Left hindlimb (tissue), 1 donor: Measurements from ENCODE around the gene STX1B.
"Not testable (repeated sequence)": the region's sequence is repeated elsewhere in the genome, so short reads cannot be mapped to it uniquely, and the experiment has no call there.

ENCODE experiments used
- DNase-seq: peaks from one replicate; pipeline ENCODE4 v3.0.0-alpha.2; 2018

The STX1B gene

DNA sequence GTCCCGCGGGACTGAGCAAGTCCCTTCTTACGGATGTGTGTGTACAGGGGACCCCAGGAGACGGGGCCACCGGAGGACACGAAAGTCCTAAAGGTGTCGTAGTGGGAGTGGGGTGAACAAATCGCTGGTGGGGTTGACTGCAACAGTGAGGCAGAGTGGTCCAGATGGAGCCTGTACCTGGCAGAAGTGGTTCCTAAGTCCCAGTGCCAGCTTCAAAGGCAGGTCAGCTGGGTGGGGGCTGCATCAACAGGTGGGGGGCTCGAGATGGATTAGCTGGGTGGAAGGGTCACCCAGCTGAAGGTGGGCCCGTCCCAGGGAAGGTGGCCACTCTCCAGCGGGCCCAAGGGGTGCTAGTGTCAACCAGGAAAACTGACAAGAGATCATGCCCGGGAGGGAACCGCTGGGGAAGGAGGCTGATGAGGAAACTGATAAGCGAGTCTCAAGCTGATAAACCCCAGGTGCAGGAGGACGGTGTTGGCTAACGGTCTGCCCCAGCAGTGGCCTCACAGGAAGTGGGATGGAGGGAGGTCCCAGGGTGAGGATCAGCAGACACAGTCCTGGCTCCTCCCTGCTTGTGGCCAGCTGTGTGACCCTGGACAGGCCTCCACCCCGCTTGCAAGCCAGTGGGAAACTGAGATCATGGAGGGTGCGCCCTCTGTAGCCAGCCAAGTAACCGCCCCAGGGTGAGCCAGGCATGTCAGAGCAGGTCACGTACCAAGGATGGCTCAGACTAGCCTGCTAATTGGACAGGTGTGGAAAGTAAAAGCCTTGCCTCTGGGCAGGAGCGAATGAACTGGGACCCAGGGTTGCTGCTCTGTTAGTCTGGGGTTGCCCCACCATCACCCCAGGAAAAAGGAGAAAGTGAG is 60.6 kb downstream of the STX1B start:
- DNase-seq, result peak; percentile 82

DNA sequence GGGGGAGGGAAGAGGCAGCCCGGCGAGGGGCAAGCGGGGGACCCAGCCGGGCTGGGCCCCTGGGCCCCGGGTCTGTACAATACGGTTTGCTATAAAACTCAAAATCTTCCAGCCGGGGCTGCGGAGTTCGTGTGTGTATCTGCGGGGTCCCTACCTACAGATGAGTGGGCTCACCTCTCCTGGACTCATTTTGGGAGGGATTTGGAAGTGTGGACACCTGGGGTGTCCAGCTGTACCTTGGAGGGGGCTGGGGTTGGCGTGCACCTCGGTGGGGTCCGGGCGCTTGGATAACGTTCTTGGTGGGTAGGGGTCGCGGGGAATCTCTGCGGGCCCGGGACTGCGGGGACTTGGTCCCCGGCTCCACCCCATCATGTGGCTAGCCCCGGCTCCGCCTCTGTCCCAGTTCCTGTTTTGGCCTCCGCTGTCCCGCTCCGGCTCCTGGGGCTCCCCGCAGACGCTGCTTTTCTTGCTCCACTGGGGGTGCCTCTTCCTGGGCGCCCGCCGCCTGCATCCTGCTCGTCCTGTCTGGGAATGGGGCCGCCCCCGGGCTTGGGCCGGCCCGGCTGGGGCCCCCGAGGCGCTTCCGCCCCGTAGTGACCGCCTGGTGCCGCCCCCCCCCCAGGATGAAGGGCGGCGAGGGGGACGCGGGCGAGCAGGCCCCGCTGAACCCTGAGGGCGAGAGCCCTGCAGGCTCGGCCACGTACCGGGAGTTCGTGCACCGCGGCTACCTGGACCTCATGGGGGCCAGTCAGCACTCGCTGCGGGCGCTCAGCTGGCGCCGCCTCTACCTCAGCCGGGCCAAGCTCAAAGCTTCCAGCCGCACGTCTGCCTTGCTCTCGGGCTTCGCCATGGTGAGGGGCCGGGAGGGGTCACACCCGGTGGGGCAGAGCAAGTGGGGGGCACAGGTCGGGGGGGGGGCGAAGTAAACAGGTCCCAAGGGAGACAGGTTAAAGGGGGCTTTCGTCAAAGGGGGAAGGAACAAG is 61.5 kb downstream of the STX1B start, which contains the start of gene ORAI3:
ORAI3 (plus strand) TSS at position 402 of the 983 bp plus-strand sequence; CDS start at position 624, 222 bp downstream.
- DNase-seq, result peak; percentile 83

DNA sequence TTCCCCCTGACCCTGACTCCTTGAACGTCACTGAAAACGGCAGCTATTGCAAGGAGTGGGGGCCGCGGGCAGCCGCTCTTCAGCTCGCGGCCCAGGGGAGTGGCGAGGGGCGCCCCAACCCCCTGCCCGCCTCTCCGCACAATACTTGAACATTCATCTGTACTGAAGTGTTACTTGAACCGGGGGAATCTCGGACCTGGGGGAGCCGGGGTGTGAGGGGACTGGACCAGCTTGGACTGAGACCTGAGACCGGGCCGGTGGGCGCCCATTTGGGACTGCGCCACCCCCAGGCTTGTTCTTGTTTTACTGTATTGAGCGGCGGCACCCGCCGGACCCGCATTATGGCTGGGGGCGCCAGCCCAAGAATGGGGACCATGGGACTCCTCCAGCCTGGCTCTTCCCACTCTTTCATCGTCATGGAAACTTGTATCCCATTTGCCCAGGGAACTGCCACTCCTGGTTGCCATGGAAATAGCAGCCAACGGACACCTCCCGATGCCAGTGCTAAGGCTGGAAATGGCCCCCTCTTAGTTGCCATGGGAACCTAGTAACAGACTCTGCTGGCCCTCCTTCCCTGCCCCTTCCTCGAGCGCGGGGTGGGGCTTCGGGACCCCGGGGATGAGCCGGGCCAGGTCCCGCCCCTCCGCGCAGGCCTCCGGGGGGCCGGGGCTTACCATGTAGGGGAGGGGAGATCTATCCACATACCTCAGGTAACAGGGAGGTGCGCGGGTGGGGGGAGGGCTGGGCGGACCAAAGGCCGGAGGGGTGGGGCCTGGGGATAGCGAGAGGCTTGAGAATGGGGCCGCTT is 62.4 kb downstream of the STX1B start:
- peak; percentile 97 for DNase-seq

DNA sequence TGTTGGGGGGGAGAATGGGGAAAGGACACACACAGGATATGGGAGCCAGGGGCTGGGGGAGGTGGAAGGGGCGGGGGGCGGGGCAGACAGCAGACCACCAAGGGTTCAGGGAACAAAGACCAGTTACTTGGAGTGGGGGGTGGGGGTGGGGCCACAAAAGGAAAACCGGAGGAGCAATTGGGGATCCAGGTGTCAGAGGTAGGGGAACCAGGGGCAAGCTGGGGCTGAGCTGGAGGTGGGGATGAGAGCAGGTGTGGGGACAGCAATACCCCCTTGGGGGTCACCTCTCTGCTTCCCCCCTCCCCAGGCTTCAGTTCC is 62.9 kb downstream of the STX1B start:
- DNase-seq, result no peak

DNA sequence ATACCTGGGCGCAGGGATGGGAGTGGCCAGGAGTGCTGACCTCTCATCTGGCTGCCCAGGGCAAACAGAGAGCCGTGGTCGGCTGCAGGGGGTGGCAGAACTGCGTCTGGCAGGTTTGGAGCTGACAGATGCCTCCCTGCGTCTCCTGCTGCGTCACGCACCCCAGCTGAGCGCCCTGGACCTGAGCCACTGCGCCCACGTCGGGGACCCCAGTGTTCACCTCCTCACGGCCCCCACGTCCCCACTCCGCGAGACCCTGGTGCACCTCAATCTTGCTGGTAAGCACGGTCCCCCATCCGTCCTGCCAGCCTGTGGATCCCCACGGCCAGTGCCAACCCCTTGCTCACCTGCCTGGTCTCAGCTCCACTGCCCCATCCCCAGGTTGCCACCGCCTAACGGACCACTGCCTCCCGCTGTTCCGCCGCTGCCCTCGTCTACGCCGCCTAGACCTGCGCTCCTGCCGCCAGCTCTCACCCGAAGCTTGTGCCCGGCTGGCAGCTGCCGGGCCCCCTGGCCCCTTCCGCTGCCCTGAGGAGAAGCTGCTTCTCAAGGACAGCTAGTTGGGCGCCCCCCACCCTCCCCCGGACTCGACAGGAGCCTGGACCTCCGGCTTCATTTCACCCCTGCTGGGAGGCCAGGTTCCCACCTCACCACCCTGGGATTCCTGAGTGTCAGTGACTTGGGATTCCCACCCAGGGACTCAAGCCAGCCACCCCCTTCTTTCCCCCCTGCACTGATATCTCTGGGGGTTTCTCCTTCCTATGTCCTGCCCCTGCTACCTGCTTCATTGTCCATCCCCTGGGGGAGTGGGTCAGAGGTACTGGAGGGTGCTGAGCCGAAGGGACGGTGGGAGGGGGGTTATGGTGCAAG is 63.5 kb downstream of the STX1B start:
- DNase-seq, result no peak

DNA sequence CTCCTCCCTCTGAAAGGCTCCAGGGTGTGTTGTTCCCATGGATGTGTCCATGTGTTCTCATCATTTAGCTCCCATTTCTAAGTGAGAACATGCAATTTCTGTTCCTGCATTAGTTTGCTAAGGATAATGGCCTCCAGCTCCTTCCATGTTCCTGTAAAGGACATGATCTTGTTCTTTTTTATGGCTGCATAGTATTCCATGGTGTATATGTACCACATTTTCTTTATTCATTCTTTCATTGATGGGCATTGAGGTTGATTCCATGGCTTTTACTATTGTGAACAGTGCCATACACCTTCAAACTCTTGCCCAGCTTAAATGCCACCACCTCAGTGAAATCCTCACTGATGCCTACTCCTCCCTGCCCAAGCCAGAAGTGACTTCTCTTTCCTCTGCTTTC is 66.1 kb downstream of the STX1B start:
- DNase-seq, result no peak

DNA sequence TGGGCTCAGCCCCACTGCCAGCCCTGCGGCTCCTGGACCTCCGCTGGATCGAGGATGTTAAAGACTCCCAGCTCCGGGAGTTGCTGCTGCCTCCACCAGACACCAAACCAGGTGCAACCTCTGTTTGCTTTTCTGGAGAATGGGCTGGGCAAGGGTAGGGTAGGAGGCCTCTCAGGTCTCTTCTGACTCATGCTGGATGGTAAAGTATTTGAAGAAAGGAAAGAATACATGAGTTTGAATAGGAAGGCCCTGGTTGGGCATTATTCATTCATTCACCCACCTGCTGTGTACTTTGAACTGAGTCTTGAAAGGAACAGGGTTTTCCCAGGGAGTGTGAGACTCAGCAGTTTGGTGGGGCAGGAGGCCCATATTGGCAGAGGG is 68.0 kb downstream of the STX1B start:
- no peak for DNase-seq

DNA sequence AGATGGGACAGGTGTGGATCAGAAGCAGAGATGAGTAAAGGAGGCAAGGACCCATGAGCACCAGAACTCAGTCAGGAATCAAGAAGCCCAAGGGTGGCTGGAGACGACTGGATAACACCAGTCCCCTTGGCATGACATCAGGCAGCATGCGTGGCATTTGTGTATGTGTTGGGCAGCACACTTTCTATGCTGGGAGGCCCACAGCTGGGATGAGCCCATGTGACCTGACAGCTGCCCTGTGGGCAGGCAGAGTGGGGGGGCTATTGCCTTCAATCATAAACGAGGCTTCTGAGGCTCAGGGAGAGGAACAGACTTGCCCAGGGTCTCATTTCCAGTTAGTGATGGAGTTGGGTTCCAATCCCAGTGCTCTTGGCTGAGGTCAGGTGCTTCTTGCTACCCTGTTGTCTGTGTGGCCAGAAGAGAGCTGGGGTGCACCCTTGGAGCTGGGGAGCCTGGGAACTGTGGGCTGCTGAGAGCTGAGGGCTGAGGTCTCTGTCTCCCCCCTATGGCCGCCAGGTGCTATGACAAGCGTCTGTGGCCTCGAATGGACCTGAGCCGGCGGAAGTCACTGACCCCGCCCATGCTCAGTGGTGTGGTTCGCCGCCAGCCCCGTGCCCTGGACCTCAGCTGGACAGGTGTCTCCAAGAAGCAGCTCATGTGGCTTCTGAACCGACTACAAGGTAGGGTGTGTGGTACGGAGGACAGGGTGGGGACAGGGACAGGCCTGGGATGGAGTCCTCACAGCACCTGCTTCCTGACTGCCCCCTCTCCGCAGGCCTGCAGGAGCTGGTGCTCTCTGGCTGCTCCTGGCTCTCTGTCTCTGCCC is 68.6 kb downstream of the STX1B start:
- no peak for DNase-seq

DNA sequence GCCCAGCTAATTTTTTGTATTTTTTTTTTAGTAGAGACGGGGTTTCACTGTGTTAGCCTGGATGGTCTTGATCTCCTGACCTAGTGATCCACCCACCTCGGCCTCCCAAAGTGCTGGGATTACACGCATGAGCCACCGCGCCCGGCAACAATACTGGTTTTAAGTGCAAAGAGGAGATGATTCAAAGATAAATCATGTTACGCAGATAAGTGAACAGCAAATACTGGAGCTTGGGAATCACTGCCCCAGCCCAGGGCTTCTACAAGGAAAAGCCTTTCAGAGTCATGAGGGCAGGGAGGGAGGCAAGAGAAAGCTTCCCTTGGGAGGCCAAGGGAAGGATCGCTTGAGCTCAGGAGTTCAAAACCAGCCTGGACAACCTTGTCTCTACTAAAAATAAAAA is 70.9 kb downstream of the STX1B start:
- DNase-seq, result not testable (repeated sequence)
